Jurkat, Clone E6-1 (cell line): ENCODE measurements around the gene PIRT.

Experiments used
- DNase-seq: peaks from one replicate; pipeline ENCODE4 v3.0.0-alpha.2; 2011; ENCODE audit warnings: low read depth, low spot score
- H3K4me3 ChIP-seq: 2 replicates; pipeline ENCODE4 v1.5.1; 2011; ENCODE audit warnings: mild to moderate bottlenecking, low read length, control low read depth, moderate library complexity

PIRT gene

DNA sequence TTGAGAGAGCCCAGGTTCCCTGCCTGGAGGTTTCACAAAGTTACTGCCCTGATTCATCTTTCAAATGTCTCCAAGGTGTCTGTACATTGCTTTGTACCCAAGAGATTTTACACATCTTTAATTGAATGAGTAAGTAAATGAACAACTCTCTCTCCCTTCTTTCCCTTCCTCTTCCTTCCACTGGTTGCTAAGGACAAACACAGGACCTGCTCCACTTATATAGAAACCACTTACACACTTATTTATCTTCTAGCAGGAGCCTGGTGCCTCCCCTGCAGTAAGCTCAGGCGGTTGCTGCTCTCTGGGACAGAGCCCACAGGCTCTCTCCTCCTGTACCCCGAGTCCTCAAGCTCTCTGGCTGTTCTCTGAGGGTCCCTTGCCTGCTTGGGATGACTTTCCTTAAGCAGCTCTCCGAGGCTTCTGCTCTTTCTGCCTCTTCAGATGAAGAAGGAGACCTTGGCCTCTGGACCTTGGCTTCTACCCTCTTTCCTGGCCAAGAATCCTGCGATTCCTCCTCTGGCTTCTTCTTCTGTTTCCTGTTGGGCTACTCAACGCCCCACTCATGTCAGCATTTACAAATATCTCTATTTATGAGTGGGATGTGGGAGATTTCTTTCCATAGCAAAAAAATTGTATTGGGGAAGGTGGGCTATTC, 9.9 kb downstream of the PIRT start:
- no peak overlapping the region for H3K4me3 ChIP-seq
- no peak for DNase-seq

DNA sequence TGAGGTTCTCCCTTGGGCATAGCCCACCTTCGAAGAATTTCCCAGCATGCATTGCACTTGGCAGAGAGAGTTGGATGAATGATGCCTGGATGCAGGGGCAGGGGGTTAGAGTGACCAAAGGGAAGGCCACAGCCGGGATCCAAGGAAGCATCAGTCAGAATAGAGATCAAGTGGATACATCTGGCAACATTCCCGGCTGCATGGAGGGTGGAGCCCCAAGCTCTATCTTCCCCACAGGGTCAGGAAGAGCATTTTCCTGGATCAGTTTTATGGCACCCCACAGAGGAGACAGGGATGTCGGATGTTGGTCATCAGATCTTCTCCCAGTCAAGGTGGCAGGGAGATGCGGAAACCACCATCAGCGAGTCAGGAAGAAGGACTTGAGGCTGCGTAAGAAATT, 13.0 kb downstream of the PIRT start:
- H3K4me3 ChIP-seq = no peak overlapping the region
- DNase-seq = no peak

DNA sequence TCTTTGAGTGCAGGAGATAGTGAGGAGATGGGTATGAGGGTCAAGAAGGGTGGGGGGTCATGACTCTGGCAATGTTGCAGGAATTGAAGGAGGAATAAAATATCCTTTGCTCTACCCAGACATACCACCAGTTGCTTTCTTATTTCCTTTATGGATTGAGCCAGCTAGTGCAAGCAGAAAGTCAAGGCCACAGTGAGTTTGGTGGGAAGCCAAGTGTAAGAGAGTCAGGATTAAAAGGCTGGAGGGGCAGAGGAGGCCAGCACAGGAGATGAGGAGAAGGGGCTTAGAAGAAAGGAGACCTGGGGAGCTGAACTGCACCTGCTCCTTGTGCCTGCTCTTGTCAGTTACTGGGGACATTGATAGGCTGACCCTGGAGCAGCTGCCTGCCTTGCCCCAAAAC, 16.1 kb downstream of the PIRT start:
- DNase-seq = no peak
- no peak overlapping the region for H3K4me3 ChIP-seq

DNA sequence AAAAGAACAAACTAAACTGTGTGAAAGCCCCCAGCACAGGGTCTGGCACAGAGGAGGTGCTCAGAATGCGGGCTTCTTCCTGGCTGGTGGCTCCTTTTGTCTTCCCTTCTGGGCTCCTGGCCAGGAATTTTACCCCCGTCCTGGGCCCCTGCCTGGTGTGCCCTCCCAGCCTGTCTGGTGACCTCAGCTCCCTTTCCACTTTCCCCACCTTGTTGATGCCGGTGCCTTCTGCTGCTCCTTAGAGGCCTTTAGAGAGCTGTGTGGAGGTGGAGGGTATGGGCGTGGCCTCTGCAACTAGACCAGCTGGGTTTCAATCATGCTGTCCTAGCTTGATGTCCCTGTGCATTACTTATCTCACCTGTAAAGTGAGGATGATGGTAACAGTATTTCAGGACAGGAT, 16.8 kb downstream of the PIRT start:
- H3K4me3 ChIP-seq = no peak overlapping the region
- DNase-seq = no peak

DNA sequence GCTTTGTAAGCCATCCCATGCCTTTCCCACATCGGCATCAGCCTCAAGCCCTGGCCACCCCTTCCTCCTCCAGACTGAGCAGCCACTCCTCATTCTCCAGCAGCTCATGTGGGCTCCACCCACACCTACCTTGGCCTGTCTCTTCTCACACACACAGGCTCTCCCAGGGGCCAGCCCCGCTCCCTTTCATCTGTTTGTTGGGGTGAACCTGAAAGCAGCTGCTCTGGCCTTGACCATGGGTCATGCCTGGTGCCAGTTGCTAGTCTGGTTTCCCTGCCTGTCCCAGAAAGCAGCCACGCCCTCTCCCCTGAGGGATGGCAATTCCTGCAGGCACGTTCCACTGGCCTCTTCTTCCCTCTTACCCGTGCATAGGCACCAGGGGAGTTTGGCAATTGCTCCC, 22.6 kb downstream of the PIRT start:
- no peak overlapping the region for H3K4me3 ChIP-seq
- no peak for DNase-seq

DNA sequence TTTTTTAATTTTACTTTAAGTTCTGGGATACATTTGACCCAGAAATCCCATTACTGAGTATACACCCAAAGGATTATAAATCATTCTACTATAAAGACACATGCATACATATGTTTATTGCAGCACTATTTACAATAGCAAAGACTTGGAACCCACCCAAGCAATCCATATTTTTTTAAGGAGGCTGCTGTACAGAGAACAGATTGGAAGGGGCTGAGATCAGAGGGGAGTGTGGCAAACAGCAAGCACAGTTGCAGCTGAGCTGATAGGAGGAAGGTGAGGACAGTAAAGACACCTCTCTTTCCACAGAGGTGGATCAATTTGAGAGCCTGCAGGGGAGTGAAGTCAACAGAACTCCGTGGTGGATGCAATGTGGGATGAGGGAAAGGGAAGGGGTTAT, 23.8 kb downstream of the PIRT start:
- no peak overlapping the region for H3K4me3 ChIP-seq
- DNase-seq = no peak

DNA sequence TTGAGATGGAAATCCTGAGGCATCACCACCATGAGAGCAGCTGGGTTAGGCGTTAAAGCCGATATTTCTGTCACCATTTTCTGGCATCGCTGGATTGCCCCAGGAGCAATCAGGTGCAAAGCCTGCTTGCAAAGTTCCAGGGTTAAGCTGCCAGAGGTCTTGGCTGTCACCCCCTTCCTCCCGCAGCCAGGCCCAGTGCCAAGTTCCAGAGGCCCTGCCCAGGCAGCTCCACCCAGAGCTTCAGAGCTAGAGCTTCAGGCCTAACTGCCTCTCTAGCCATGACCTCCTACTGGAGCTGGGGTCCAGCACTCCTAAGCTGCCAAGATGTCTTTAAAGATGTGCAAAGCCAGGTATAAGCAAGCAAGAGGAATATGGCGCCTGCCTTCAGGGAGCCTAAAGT, 25.2 kb downstream of the PIRT start:
- DNase-seq = no peak

DNA sequence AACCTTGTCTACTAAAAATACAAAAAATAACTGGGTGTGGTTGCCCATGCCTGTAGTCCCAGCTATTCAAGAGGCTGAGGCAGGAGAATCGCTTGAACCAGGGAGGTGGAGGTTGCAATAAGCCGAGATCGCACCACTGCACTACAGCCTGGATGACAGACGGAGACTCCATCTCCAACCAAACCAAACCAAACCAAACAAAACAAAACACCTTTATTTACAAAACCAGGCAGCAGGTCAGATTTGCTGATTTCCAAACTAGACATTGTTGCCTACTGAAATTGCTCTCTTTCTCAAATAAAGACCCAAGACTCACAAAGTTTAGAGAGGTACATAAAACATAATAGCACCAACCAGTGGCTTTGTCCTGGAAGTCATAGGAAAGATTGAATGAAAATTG, 28.3 kb downstream of the PIRT start:
- no peak for DNase-seq
- no peak overlapping the region for H3K4me3 ChIP-seq

More for the DNA sequence above, 25.2 kb downstream of the PIRT start:
- no peak overlapping the region for H3K4me3 ChIP-seq

DNA sequence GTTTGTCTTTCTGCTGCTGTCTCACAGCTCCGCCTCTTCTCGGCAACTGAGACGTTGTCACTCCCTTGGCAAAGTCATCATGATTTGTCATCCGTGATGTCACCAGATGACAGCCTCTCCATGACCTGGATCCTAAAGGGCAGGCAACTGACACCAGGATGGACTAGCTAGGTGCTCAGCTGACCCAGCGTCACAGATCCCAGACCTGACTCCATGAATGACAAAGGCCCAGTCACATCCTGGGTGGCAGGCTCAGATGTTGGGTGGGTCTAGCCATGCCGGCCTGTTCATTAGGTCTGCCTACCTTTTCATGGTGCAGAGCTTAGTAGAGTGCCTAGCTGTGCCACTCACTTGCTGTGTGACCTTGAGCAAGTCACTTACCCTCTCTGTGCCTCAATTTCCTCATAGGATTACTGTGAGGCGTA, 30.2 kb downstream of the PIRT start:
- DNase-seq = no peak
- no peak overlapping the region for H3K4me3 ChIP-seq

DNA sequence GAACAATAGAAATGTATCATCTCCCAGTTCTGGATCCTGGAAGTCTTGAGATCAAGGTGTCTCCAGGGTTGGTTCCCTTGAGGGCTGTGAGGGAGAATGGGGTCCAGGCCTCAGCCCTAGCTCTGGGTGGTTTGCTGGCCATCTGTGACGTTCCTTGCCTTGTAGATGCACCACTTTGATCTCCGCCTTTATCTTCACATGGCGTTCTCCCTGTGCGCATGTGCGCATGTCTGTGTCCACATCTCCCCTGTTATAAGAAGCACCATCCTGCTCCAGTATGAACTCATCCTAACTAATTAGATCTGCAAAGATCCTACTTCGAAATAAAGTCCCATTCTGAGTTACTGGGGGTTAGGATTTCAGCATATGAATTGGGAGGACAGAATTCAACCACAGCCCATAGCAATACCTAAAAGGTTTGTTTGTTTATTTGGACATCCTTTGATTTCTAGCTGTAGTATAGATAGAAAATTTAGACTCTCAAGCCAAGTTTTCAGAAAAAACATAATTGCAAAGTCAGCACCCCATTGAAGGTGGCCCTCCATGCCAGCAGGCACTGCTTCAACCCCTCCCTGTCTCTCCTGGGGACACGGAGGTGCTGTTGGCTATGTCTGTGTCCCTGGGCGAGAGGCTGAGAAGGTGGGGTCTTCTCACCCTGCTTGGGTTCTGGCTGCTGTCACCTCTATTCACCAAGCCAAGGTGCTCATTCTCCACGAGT, 31.2 kb downstream of the PIRT start:
- no peak overlapping the region for H3K4me3 ChIP-seq

DNA sequence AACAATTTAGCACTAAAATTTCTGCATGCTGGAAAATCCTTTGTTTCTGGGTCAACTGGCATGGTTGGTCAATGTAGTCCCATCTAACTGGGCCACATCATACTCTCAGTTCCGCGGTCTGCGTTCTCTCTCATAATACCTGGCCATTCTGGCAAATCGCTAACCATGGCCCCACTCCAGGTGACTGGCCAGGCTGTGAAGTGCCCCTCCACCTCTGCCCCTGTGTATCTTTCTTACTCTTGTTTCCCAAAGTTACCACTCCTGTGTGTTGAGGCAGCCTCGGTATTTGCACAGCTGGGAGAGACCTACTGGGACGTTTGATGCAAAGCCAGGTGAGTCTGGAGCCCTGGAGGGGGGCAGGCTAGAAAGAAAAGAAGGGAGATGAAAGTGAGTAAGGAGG, 32.0 kb downstream of the PIRT start:
- no peak overlapping the region for H3K4me3 ChIP-seq
- DNase-seq = no peak

More for the DNA sequence above, 31.2 kb downstream of the PIRT start:
- no peak for DNase-seq

DNA sequence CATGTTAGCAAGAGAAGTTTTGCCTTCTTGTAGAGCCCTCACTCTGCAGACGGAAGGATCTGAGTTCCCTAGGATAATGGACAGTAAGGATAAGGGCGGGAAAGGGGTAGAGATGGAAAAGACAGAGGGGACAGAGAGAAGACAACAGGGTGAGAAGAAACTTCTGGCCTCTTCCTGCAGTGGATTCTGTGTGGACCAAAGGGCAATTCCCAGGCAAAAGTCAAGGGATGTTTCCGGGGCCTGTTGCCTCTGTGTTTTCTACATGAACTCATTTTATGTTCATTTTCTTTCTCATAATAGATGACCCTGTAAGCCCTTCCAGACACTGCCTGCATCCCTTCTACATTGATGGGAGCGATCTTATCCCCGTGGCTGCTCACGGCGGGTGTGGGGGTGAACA, 33.3 kb downstream of the PIRT start:
- no peak overlapping the region for H3K4me3 ChIP-seq
- DNase-seq = no peak

DNA sequence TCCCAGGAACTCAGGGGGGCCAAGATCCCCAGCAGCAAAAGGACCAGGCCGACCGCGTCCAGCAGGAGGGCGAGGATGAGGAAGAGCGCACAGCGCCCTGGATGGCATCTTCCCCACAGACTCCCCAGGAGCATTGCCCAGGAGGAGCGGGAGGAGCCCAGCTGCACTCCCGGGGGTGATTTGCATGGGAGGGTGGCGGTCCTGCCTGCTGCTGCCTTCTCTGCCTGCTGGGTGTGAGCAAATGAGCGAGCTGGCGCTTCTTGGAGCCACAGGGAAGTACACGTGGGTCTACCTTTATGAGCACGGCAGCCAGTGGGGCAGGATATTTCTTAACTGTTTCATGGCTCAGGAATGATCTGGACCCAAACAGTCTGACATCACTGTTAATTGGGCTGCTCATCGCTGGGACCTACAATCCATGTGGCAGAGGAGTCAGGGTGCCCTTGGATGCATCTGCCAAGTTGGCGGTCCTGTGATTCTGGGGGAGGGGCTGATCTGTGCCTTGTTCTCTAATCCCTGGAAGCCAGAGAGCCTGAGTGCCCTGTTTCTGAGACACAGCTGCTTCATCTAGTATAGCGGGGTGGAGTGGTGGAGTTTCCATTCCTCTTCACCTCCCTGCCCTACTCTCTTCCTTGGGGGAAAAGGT, 33.9 kb downstream of the PIRT start, which contains the start of gene TMEM238L:
TSS of gene TMEM238L (minus strand) at position 270 of the 646 bp plus-strand sequence. CDS start at position 134, 136 bp downstream.
- DNase-seq = no peak
- no peak within 1 kb of the TSS for H3K4me3 ChIP-seq

DNA sequence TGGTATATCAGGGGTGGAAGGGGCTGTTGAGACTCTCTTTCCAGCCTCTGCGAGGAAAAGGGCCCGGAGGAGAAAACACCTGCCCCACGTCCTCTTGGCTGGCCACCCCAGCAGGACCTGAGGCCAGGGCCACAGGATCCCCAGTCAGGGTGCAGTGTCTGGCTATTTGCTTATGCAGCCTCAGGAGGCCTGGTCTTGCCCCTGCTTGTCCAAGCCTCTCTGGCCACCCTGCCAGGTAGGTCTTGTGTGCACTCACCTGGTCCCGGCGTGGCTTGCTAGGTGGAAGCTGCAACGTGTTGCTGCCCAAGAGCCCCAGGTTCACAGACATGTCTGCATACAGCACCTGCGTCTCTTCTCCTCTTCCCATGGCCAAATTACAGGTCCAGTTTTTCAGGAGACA, 34.5 kb downstream of the PIRT start:
- no peak overlapping the region for H3K4me3 ChIP-seq
- no peak for DNase-seq

DNA sequence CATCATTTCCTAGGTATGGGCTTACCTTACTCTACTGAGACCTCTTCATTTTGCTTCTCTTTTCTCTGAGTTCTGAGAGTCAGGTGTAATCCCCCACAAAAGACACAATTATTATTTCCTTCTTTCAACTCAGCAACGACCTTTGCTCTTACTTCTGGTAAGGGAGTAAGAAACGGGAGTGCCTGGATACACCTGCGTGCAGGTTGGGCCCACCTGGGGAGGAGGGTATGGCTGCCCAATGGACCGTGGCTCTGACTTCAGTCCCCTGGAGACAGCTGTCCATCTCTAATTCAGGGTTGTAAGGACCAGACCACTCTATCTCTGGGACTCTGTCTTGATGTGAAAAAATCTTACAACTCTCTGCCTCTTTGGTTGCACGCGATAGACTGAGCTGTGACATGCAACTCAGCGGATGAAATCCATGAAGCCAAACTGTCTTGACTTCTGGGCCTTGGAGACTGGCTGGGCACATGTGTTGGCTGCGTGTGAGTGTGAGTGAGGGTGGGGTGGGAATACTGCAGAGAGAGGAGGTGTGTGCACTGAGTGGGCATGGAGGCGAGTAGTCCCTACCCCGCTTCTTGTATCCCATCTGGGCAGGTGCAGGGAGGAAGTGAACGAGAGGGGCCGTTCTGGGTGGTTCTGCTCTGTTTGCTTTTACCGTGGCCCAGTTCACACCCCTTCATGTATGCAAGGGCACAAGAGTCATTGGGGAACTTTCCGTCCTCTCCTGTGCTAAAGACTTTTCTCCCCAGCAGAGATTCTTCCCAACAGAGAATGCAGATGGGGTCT, 35.2 kb downstream of the PIRT start:
- no peak overlapping the region for H3K4me3 ChIP-seq
- DNase-seq = no peak

DNA sequence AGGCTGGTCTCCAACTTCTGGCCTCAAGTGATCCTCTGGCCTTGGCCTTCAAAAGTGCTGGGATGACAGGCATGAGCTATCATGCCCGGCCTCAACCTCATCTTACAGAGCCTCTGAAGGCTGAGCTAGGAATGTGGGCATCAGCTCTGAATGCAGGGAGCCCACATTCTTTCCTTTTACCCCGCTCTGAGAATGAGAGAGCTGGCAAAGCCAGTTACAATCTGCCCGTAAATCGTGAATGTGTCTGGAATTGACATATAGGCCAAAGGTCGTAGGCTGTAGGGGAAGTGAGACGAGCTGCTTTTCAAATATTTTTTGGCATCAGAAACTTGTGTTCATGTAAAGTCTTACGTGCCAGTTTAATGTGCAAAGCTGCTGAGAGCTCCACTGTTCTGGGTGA, 38.5 kb downstream of the PIRT start:
- DNase-seq = no peak
- no peak overlapping the region for H3K4me3 ChIP-seq

DNA sequence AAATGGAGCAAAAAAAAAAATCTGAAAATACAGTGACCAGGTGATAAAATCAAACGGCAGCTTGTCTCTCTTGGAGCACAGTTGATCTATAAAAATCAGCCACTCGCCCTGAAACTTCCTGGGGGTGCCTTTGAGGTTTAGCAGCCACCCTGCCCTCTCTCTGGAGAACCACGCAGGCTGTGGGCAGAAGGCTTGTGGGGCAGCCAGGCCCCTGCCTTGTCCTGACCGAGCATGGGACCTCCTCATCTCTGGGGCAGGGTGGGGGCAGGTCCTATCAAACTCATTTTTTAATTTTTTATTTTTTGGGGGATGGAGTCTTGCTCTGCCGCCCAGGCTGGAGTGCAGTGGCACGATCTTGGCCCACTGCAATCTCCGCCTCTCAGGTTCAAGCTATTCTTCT, 39.0 kb downstream of the PIRT start:
- DNase-seq = no peak
- H3K4me3 ChIP-seq = no peak overlapping the region

DNA sequence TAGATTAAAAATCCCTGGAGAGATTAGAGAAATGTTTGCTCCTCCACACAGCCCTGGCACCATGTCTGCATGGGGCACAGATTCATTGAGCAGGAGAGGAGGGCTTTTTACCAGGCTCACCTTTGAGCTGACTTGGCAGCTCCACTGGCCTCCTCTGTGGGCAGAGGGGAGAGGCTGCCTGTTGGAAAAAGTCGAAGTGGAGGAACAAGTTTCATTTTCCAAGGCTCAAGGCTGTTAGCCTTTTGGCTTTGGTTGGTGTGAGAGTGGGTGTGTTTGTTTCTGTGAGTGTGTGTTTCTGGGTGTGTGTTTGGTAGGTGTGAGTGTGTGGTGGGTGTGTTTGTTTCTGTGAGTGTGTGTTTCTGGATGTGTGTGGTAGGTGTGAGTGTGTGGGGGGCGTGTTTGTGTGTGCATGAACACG, 39.5 kb downstream of the PIRT start:
- DNase-seq = no peak
- H3K4me3 ChIP-seq = no peak overlapping the region

DNA sequence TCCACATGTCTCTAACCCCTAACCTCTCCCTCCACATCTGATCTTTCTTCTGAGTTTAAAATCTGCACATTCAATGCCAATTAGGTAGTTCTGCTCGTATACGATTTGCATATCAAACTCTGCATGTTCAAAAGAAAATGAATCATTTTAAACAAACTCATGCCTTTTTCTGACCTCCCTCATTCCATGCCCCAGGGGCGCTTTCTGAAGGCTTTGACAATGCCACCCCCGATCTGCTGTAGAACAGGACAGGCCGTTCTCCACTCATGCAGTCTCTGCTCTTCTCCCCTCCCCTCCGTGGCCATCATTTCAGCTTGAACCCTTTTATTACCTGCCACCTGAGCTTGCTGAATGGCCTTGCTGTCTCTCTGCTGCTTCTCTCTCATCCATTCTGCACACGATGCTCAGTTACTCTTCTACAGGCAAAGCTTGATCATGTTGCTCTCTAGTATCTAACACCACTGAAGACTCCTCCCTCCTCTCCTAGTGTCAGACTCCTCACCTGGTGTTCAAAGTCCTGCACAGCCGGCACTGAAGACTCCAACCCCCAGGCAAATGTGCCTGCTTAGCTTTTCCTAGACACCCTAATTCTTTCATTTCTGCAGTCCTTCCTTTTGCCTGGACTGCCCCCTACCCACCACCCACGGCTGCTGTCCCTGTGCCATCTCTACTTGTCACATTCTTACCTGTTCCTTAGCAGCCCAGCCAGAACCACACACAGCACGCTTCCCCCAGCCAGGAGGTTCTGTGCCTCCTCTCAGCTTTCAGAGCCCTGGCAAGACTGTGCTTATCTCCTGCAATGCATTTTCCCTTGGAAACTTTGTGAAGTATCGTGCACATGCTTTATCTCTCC, 40.2 kb downstream of the PIRT start:
- no peak overlapping the region for H3K4me3 ChIP-seq
- no peak for DNase-seq
